Left ventricle myocardium inferior (tissue), 1 donor: ENCODE measurements around the gene DST. TPM values are rescaled to one million over a fixed set of nuclear protein-coding genes. Genes with fewer than 3 reads are reported as not detected.
A peak's percentile ranks its signal among the peaks of the same experiment; 100 is the strongest.

Source experiments
- DNase-seq: peaks from one replicate; pipeline ENCODE4 v3.0.0-alpha.2; 2020
- H3K27ac ChIP-seq: fragments of 200-600 bp; replicated peaks from 2 replicates; pipeline ENCODE4 v1.8.0; 2021
- H3K27me3 ChIP-seq: fragments of 200-600 bp; 2 replicates; pipeline ENCODE4 v1.8.0; 2021; ENCODE audit warnings: low read depth
- H3K36me3 ChIP-seq: fragments of 200-600 bp; 2 replicates; pipeline ENCODE4 v1.8.0; 2021
- H3K4me1 ChIP-seq: fragments of 200-600 bp; 2 replicates; pipeline ENCODE4 v1.8.0; 2021
- H3K4me3 ChIP-seq: fragments of 200-600 bp; 2 replicates; pipeline ENCODE4 v1.8.0; 2021; ENCODE audit warnings: mild to moderate bottlenecking, moderate library complexity
- H3K9me3 ChIP-seq: fragments of 200-600 bp; replicated peaks from 2 replicates; pipeline ENCODE4 v1.8.0; 2021
- intact Hi-C: fragments of 100-400 bp; cut with micrococcal nuclease; formaldehyde crosslinking; loops from one replicate; pipeline ENCODE4 v1.11.0; 2022
- long read RNA-seq: library from polyadenylated mRNA; unstranded; transcript quantifications from one replicate; pipeline ENCODE4 v2.0.0, GENCODE V29; 2021
- total RNA-seq: library from RNA; stranded (reverse); fragmentation: NEBNext Ultra II Directional; extraction: Animal tissue kit (Norgen Biotek cat#: 25700); gene quantifications from one replicate; pipeline ENCODE4 v1.2.1, GENCODE V29; 2021
- TF ChIP-seq, protein P1 (sequence below): fragments of 200-600 bp; IDR thresholded peaks from 2 replicates; pipeline ENCODE4 v1.8.0; 2021; ENCODE audit warnings: antibody characterized with exemption, mild to moderate bottlenecking, borderline replicate concordance
- donor health status: DM: no; HTN: yes; CAD: no; lungs with severe emphysema.

DST gene
- 331 TPM for total RNA-seq
- long read RNA-seq, partial matches to known transcripts, result 19 of 26 reads
- long read RNA-seq, other reads (novel, unspliced or antisense), result 6 of 26 reads

DNA sequence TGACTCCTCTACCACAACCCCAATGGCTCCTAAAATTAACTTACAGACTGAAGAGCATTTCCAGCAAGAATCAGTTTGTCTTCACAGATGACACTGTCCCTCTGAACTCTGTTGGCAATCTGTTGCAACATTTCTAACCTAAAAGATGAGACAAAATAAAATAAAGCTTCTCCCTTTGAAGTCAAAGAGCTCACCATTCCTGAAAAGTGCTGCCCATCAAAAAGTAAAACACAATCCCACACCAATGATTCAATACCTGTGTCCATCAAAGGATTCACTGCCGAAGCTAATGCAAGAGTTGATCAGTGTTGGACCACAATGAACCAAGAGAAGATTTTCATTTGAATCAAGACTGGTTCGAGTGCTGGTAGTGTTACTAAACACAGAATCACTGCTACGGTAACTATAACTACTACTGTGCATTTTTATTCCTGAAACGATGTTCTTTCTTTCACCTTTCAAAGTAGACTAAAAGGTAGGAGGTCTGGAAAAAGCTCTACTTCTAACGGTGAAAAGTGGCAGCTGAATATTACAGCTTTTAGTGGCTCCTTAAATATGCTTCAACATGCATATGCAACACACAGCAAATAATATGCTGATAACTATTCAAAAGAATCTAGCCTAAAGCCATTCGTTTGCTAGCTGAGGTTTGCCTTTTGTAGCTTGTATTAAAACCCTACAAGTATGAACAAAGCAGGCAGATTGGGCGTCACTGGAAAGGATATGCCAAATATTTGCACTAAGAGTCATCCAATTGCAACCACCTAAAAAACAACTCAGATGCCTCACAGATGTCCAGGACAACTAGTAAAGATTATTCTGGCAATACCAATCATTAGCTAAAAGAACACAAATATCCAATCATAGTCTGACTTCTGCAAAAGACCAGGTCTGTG lies at the start of gene DST:
Gene DST, minus strand, starts transcription at position 524 of the 896 bp plus-strand sequence.
- Histone ChIP-seq H3K27me3 (no peaks in the 10 kb centered on the region), H3K9me3 (no peaks in the 10 kb centered on the region), H3K27ac (peak within 1 kb of the TSS; percentile 47), H3K4me3 (no peak within 1 kb of the TSS), H3K36me3 (peaks cover 67% of the 10 kb centered on the region), H3K4me1 (peaks cover 44% of the 10 kb centered on the region)
- TF ChIP-seq, protein P1, sequence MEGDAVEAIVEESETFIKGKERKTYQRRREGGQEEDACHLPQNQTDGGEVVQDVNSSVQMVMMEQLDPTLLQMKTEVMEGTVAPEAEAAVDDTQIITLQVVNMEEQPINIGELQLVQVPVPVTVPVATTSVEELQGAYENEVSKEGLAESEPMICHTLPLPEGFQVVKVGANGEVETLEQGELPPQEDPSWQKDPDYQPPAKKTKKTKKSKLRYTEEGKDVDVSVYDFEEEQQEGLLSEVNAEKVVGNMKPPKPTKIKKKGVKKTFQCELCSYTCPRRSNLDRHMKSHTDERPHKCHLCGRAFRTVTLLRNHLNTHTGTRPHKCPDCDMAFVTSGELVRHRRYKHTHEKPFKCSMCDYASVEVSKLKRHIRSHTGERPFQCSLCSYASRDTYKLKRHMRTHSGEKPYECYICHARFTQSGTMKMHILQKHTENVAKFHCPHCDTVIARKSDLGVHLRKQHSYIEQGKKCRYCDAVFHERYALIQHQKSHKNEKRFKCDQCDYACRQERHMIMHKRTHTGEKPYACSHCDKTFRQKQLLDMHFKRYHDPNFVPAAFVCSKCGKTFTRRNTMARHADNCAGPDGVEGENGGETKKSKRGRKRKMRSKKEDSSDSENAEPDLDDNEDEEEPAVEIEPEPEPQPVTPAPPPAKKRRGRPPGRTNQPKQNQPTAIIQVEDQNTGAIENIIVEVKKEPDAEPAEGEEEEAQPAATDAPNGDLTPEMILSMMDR, result no peak
- DNase-seq, result no peak
- intact Hi-C loops, result loop anchor here (5.0 kb wide), 1 partner anchor 205 kb away; no protein-coding TSS in a partner anchor

DNA sequence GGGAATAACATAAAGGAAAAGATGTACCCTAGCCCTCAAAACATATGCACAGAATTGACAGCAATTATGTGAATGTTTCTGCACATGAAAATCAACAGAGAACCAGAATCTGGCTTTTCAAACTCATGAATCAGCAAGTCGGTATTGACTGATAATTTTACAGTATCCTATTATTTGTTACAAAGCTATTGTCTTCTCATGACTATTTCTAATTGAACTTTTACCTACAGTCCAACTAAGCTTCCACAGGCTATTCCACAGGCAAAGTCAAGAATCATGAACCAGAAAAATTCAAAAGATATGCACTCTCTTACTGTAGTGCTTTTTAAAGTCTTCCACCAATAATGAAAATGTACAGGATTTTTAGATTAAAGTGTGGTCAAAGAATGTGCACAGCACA lies 49.1 kb upstream of the DST start:
- no peaks in the 10 kb centered on the region for H3K27me3 ChIP-seq
- peak overlapping the region; percentile 66 for H3K4me3 ChIP-seq
- H3K9me3 ChIP-seq, result no peaks in the 10 kb centered on the region
- intact Hi-C loops, result no loop called here
- TF ChIP-seq, protein P1, result no peak
- H3K27ac ChIP-seq, result peak overlapping the region; percentile 90
- H3K36me3 ChIP-seq, result peaks cover 4% of the 10 kb centered on the region
- H3K4me1 ChIP-seq, result peaks cover 65% of the 10 kb centered on the region
- no peak for DNase-seq

DNA sequence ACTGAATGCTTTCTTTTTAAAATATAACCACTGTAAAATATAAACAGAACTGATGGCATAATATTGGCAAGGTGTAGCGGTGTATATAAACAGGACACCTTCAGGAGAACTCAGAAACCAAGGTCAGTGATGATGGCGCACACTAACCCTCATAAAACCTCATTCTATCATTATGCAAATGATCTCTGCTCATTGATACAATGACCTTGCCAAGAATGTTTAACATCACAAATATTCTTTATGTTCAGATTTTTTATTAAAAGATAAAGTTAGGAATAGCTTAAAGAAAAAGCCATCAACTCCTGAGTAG lies 48.6 kb upstream of the DST start:
- intact Hi-C loops, result no loop called here
- H3K36me3 ChIP-seq, result peaks cover 3% of the 10 kb centered on the region

DNA sequence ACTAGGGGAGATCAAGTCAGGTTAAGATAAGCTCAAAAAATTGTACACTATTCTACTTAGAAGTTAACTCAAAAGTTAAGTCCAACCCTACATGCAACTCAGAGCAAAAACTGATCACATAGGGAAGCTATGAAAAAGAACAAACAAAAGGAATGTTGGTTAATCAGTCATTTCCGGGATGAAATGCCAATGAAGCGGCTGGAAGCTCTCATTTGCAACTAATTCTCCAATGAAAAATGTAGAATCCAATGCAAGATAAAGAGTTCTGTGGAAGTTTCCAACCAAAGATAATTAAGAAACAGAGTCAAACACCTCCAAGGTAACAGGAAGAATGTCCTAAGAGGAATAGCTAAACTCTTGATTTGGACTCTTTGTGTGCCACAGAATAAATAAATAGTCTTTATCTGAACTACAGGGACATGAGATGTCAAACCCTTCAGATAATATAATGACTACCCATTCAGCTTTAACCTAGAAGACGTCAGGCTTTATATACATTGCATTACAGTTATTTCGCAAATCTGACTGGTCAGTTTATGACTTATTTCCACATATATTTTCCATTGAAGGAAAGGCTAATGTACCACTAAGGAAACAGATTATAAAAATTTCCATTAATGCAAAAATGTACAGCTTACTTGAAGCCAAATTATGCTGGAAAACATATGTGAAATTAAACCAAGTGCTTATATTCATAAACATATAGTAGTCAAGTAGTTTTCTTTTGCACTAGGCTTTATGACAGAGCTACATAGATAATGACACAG lies 48.0 kb upstream of the DST start:
- H3K4me1 ChIP-seq, result peaks cover 76% of the 10 kb centered on the region
- TF ChIP-seq, protein P1, result no peak
- H3K36me3 ChIP-seq, result no peaks in the 10 kb centered on the region
- peak overlapping the region; percentile 66 for H3K4me3 ChIP-seq
- H3K27ac ChIP-seq, result peak overlapping the region; percentile 90
- no peak for DNase-seq
- no peaks in the 10 kb centered on the region for H3K9me3 ChIP-seq
- intact Hi-C loops, result no loop called here
- H3K27me3 ChIP-seq, result no peaks in the 10 kb centered on the region

More for the DNA sequence above, 48.6 kb upstream of the DST start:
- Histone ChIP-seq H3K4me1 (peaks cover 70% of the 10 kb centered on the region), H3K4me3 (peak overlapping the region; percentile 66), H3K27ac (peak overlapping the region; percentile 90), H3K9me3 (no peaks in the 10 kb centered on the region), H3K27me3 (no peaks in the 10 kb centered on the region)
- no peak for DNase-seq
- TF ChIP-seq, protein P1, result no peak

DNA sequence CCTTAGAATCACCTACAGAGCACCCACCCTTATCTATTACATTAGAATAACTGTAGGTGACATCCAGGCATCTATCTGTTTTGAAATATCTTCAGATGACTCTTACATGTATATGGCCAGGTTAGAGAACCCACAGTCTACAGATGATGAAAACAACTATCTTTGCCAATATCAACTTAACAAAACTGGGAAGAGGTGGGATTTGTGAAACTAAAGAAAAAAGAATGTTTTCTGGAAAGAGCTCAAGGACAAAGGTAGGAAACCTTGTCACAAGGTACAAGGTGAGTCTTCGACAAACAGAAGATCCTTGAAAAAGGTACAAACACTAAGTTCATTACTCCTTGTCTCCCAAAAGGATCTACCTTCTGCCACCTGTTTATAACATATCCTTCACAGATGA lies 47.0 kb upstream of the DST start:
- Histone ChIP-seq H3K4me1 (peaks cover 86% of the 10 kb centered on the region), H3K27ac (peak overlapping the region; percentile 90), H3K9me3 (no peaks in the 10 kb centered on the region), H3K36me3 (no peaks in the 10 kb centered on the region), H3K27me3 (no peaks in the 10 kb centered on the region), H3K4me3 (peak overlapping the region; percentile 66)
- intact Hi-C loops, result no loop called here
- TF ChIP-seq, protein P1, result no peak
- DNase-seq, result no peak
